ENCODE measurements around the gene ABCB11. TPM values are rescaled to one million over a fixed set of nuclear protein-coding genes. Genes with fewer than 3 reads are reported as not detected.
"Not testable (repeated sequence)": the region's sequence is repeated elsewhere in the genome, so short reads cannot be mapped to it uniquely, and the experiment has no call there.

Gene ABCB11
- total RNA-seq, 4 donors from 2014 or later, result 0.18 to 0.54 TPM; not detected in 2

- TF ChIP-seq, protein P1, sequence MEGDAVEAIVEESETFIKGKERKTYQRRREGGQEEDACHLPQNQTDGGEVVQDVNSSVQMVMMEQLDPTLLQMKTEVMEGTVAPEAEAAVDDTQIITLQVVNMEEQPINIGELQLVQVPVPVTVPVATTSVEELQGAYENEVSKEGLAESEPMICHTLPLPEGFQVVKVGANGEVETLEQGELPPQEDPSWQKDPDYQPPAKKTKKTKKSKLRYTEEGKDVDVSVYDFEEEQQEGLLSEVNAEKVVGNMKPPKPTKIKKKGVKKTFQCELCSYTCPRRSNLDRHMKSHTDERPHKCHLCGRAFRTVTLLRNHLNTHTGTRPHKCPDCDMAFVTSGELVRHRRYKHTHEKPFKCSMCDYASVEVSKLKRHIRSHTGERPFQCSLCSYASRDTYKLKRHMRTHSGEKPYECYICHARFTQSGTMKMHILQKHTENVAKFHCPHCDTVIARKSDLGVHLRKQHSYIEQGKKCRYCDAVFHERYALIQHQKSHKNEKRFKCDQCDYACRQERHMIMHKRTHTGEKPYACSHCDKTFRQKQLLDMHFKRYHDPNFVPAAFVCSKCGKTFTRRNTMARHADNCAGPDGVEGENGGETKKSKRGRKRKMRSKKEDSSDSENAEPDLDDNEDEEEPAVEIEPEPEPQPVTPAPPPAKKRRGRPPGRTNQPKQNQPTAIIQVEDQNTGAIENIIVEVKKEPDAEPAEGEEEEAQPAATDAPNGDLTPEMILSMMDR (IDR thresholded peaks at IDR 0.05), result no peak
- no peak for TF ChIP-seq POLR2A (IDR thresholded peaks at IDR 0.05)
- H3K9me3 ChIP-seq, result no peaks in the 10 kb centered on the region
Observed at GRCh38 chr2:168894101-168894500, 137.0 kb downstream of the ABCB11 start.

GRCh38 chr2:168892327-168892726 lies 138.8 kb downstream of the ABCB11 start:
- Histone ChIP-seq H3K27me3 (no peaks in the 10 kb centered on the region), H3K4me1 (peaks cover 0 to 8% (median 0%) of the 10 kb centered on the region in 4 donors)
- TF ChIP-seq POLR2A (IDR thresholded peaks at IDR 0.05), result no peak
- TF ChIP-seq, protein P1 (IDR thresholded peaks at IDR 0.05), result no peak

More at GRCh38 chr2:168894101-168894500, 137.0 kb downstream of the ABCB11 start:
- DNase-seq, result no peak
- H3K27ac ChIP-seq, result no peak overlapping the region
- H3K4me1 ChIP-seq, result peaks cover 0 to 8% (median 0%) of the 10 kb centered on the region in 4 donors
- no peaks in the 10 kb centered on the region for H3K36me3 ChIP-seq
- no peaks in the 10 kb centered on the region for H3K27me3 ChIP-seq
- H3K4me3 ChIP-seq, result no peak overlapping the region

GRCh38 chr2:168890006-168890782 lies 140.9 kb downstream of the ABCB11 start, which contains the start of gene SPC25:
SPC25 (minus strand) TSS chr2:168890430; CDS start chr2:168889519, 911 bp downstream.
- Histone ChIP-seq H3K27ac (no peak within 1 kb of the TSS), H3K4me3 (peak within 1 kb of the TSS; percentile 41 to 69 (median 56)), H3K36me3 (no peaks in the 10 kb centered on the region), H3K27me3 (no peaks in the 10 kb centered on the region), H3K9me3 (no peaks in the 10 kb centered on the region), H3K4me1 (peaks cover 0 to 8% (median 0%) of the 10 kb centered on the region in 4 donors)
- TF ChIP-seq POLR2A (IDR thresholded peaks at IDR 0.05), result no peak
- TF ChIP-seq, protein P1 (IDR thresholded peaks at IDR 0.05), result peak in 3 of 6 experiments; percentile 11 to 34 (median 21)
- peak; percentile 79 to 93 (median 88) for DNase-seq

More at GRCh38 chr2:168892327-168892726, 138.8 kb downstream of the ABCB11 start:
- no peak for DNase-seq
- H3K9me3 ChIP-seq, result no peaks in the 10 kb centered on the region
- no peaks in the 10 kb centered on the region for H3K36me3 ChIP-seq
- no peak overlapping the region for H3K27ac ChIP-seq
- H3K4me3 ChIP-seq, result no peak overlapping the region

DNA sequence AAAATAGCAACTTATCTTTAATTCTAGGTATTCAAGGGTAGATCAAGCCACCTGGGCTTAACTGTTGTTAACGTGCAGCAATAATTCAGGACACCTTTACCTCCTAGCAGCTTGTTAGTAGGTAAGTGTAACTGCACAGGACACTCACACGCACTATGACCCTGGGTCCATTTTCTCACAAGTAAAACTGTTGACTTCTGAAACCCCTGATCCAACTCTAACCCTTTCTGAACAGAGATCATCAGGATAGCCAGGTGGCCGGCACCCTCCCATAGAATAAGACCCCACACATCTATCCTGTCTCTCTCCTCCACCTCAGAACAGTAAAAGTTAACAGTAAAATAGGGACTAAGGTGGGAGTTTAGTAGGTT lies 141.5 kb downstream of the ABCB11 start:
- TF ChIP-seq, protein P1 (IDR thresholded peaks at IDR 0.05), result no peak
- no peak for TF ChIP-seq POLR2A (IDR thresholded peaks at IDR 0.05)
- no peaks in the 10 kb centered on the region for H3K9me3 ChIP-seq
- H3K4me1 ChIP-seq, result peaks cover 0 to 8% (median 0%) of the 10 kb centered on the region in 4 donors
- H3K4me3 ChIP-seq, result peak overlapping the region; percentile 41 to 69 (median 56)
- no peaks in the 10 kb centered on the region for H3K36me3 ChIP-seq
- no peak for DNase-seq
- H3K27ac ChIP-seq, result no peak overlapping the region
- H3K27me3 ChIP-seq, result no peaks in the 10 kb centered on the region

- no peak for TF ChIP-seq POLR2A (IDR thresholded peaks at IDR 0.05)
- TF ChIP-seq, protein P1 (IDR thresholded peaks at IDR 0.05), result no peak
- Histone ChIP-seq H3K4me1 (peaks cover 0 to 7% (median 0%) of the 10 kb centered on the region in 4 donors), H3K27ac (no peak overlapping the region), H3K27me3 (no peaks in the 10 kb centered on the region), H3K9me3 (no peaks in the 10 kb centered on the region), H3K36me3 (no peaks in the 10 kb centered on the region), H3K4me3 (no peak overlapping the region)
- no peak for DNase-seq
Observed at GRCh38 chr2:168884975-168885374, 146.1 kb downstream of the ABCB11 start.

DNA sequence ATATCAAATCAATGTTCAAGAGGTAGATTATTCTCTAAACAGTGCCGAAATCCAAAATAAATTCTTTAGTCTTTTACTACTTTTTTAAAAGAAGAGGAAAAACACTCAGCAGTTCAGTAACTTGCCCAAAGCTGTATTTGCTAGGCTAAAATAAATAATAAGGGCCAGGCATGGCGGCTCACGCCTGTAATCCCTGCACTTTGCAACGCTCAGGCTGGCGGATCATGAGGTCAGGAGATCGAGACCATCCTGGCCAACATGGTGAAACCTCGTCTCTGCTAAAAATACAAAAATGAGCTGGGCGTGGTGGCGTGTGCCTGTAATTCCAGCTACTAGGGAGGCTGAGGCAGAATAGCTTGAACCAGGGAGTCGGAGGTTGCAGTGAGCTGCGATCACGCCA lies 149.0 kb downstream of the ABCB11 start:
- not testable (repeated sequence) for DNase-seq, H3K9me3 ChIP-seq, H3K4me3 ChIP-seq, H3K36me3 ChIP-seq, H3K27me3 ChIP-seq, H3K27ac ChIP-seq, H3K4me1 ChIP-seq
